GM19025 (cell line): ENCODE results near the gene TMCC2.

Source experiments
- ATAC-seq: cut with Tn5 transposase; IDR thresholded peaks from one replicate; pipeline ENCODE4 v1.9.1; 2021; ENCODE audit warnings: mild to moderate bottlenecking, low read depth, moderate library complexity; ENCODE audit not compliant: unreplicated experiment

Gene TMCC2

DNA sequence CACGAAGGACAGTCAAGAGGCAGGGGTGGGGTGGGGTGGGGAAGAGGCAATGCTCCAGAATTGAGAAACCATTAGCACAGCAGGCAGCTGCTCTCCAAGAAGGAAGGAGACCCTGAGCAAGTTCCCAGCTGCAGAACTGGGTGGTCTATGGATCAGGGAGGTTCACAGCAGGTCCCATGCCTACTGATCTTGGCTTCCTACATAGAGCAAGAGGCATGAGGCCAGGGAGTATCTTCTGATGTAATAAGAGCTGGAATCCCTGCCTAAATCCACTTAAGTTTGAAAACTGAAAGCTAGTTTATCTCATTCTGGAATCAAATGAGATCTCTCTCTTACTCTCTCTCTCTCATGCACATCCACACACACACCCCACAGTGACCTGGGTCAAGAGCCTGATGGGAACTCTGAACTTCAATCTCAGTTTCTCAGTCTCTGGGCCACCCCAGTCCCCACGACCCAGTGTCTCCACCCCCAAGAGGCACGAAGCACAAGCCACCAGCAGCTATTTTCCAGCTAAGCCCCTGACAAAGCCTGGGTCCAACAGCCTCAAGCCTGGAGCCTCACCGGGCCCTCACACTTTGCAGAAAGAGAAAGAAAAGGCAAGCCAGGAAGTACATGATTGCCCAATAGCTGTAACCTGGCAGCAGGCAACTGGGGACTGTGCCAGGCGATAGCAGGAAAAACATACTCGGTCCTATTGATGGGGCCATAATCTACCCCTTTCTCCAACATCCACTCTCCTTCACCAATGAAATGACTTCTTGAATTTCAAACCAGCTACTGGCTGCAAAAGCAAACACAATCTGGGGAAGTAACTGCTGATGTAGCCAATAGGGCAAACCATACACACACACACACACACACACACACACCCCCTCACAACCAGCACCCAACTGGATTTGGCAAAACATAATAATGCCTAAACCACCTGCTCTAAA, 91.6 kb downstream of the TMCC2 start:
- ATAC-seq: no peak

- ATAC-seq: no peak
Measured at GRCh38 chr1:205321162-205321958, 93.6 kb downstream of the TMCC2 start, which contains the start of gene NUAK2. TSS of gene NUAK2 (minus strand) at chr1:205321745. CDS start at chr1:205321628, 117 bp downstream.

GRCh38 chr1:205321959-205322283, 94.2 kb downstream of the TMCC2 start:
- no peak for ATAC-seq
